Temporal lobe (tissue), 1 donor: ENCODE data around the gene TMEM218. TPM values are rescaled to one million over a fixed set of nuclear protein-coding genes. Genes with fewer than 3 reads are reported as not detected.

Experiments
- total RNA-seq: library from RNA; depleted of rRNA; stranded (reverse); fragments of >200 nt; gene quantifications from one replicate; pipeline ENCODE4 v1.2.3, GENCODE V29; 2014

The TMEM218 gene
- total RNA-seq, 1 donor from 2014 or later, result 19.9 TPM

Other genes with a start within 250 kb of the TMEM218 start
- 4.7 TPM for gene ROBO3, start 246.2 kb downstream of the TMEM218 start, total RNA-seq
- 3.9 TPM for gene ROBO4, start 213.8 kb downstream of the TMEM218 start, total RNA-seq
- gene HEPN1, start 192.4 kb downstream of the TMEM218 start, total RNA-seq, result not detected
- 14.5 TPM for gene HEPACAM, start 175.6 kb downstream of the TMEM218 start, total RNA-seq
- 2.7 TPM for gene CCDC15, start 157.4 kb downstream of the TMEM218 start, total RNA-seq
- 1.2 TPM for gene SLC37A2, start 48.3 kb downstream of the TMEM218 start, total RNA-seq
- gene PKNOX2, start 53.1 kb upstream of the TMEM218 start, total RNA-seq, result 5.4 TPM